ENCODE results near the gene RAVER2. TPM values are rescaled to one million over a fixed set of nuclear protein-coding genes. Genes with fewer than 3 reads are reported as not detected.

Gene RAVER2
- total and polyA plus RNA-seq, 12 donors, result 4.1 to 30.6 (median 20.6) TPM

DNA sequence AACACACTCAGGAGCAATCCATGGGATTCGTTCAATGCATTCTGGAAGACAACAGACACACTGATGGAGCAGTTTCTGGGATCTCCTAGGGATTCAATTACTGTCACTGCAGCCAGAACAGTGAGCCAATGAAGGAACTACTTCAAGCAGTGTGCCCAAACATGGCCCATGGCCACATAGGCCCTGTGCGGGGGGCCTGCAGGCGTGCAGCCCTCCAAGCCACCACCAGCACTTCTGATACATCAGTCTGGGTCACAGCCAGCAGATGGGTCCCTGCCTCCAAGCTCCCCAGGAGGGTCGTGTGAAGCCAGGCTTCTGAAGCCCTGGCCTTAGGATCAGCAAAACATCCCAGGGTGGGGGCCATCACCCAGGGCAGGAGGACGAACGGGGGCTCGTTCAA is 99.3 kb downstream of the RAVER2 start:
- H3K4me1 ChIP-seq, result peaks cover 0 to 19% (median 7%) of the 10 kb centered on the region in 9 donors
- no peak overlapping the region for H3K27ac ChIP-seq
- no peak for DNase-seq
- no peaks in the 10 kb centered on the region for H3K27me3 ChIP-seq
- ATAC-seq, result no peak
- H3K4me3 ChIP-seq, result no peak overlapping the region
- no peaks in the 10 kb centered on the region for H3K9me3 ChIP-seq
- intact Hi-C loops (cut with DNase I), result no loop called here
- peaks cover 0 to 100% (median 46%) of the 10 kb centered on the region in 9 donors for H3K36me3 ChIP-seq
- WGBS, 2 donors, result 91 to 95% methylated on average over 7 of the region's 7 CpGs
- no peak for TF ChIP-seq CTCF (IDR thresholded peaks at IDR 0.05)

DNA sequence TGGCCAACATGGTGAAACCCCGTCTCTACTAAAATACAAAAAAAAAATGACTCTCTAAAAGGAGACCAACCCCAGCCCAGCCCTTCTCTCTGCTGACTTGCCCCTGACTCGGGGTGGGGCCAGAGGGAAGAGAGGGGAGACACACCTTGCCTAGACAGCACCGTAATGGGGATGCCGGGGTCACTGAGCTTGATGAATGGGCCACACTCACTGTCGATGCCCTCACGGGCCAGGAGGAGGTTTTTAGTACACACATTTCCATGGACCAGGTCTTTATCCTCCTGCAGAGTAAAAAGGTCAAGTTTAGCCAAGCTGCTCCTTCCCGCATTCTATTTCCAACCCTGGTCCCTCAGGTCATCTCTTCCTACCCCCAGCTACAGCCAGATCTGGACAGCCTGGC is 99.7 kb downstream of the RAVER2 start:
- H3K9me3 ChIP-seq, result no peaks in the 10 kb centered on the region
- H3K36me3 ChIP-seq, result peaks cover 0 to 100% (median 47%) of the 10 kb centered on the region in 9 donors
- DNase-seq (no peak), ATAC-seq (no peak)
- H3K27me3 ChIP-seq, result no peaks in the 10 kb centered on the region
- TF ChIP-seq CTCF (IDR thresholded peaks at IDR 0.05), result no peak
- 96 to 98% methylated on average over 7 of the region's 7 CpGs for WGBS, 2 donors
- H3K4me3 ChIP-seq, result no peak overlapping the region
- intact Hi-C loops (cut with DNase I), result no loop called here
- no peak overlapping the region for H3K27ac ChIP-seq
- H3K4me1 ChIP-seq, result peaks cover 0 to 19% (median 7%) of the 10 kb centered on the region in 9 donors

- TF ChIP-seq CTCF (IDR thresholded peaks at IDR 0.05), result no peak
- intact Hi-C loops (cut with DNase I), result no loop called here
- H3K4me3 ChIP-seq, result no peak overlapping the region
- DNase-seq (no peak), ATAC-seq (peak in 1 of 8 donors; percentile 17)
- H3K27ac ChIP-seq, result no peak overlapping the region
- H3K9me3 ChIP-seq, result no peaks in the 10 kb centered on the region
- no peaks in the 10 kb centered on the region for H3K27me3 ChIP-seq
- peaks cover 0 to 19% (median 7%) of the 10 kb centered on the region in 9 donors for H3K4me1 ChIP-seq
- 91 to 93% methylated on average over 13 of the region's 13 CpGs for WGBS, 2 donors
- H3K36me3 ChIP-seq, result peaks cover 0 to 100% (median 48%) of the 10 kb centered on the region in 9 donors
These were observed 101.1 kb downstream of the RAVER2 start for GRCh38 chr1:64845831-64846425.

DNA sequence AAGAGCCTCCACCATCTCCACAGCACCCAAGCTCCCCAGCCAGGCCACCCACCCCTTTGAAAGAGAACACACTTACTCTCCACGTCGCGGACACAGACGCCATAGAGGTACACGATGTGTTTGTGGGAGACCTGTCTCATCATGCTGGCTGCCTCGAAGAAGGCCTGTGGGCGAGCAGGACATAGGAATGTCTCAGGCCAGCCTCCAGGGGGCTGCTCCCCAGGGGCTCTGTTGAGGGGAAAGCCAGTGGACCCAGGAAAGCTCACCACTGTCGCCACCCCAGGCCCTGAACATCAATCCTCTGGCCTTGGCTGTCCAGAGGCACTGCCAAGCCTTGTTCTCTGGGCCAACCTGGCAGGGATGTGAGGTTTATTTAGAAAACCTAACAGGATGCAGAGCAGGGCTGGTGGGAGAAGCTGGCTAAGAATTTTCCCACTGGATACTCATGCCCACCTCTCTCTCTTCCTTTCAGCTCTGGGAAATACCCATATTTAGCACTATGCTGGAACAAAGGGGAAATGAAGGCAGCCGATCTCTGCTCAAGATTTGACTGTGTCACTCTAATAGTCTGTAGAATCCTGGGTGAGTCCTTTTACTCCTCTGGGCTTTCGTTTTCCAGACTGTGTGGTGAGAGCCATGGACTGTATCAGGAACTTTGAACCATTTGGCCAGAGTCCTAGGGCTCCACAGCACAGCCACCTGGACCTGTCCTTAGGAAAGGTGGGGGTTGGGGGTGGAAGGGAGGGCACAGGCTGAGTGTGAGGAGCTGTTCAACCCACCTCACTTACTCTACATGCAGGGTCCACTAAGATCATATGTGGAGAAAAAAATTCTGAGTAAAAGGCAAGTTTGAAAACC is 101.9 kb downstream of the RAVER2 start:
- no peaks in the 10 kb centered on the region for H3K27me3 ChIP-seq
- intact Hi-C loops (cut with DNase I), result no loop called here
- DNase-seq (no peak), ATAC-seq (peak in 1 of 8 donors; percentile 20)
- H3K4me3 ChIP-seq, result no peak overlapping the region
- WGBS, 2 donors, result 93% methylated on average over 10 of the region's 10 CpGs
- H3K36me3 ChIP-seq, result peaks cover 0 to 99% (median 44%) of the 10 kb centered on the region in 9 donors
- no peaks in the 10 kb centered on the region for H3K9me3 ChIP-seq
- H3K27ac ChIP-seq, result no peak overlapping the region
- peaks cover 0 to 18% (median 6%) of the 10 kb centered on the region in 9 donors for H3K4me1 ChIP-seq
- no peak for TF ChIP-seq CTCF (IDR thresholded peaks at IDR 0.05)

All from heart right ventricle (tissue), 16 donors.